HG02973 (cell line): Measurements from ENCODE around the gene SLC17A7.
A peak's percentile ranks its signal among the peaks of the same experiment; 100 is the strongest.
"Not testable (repeated sequence)": the region's sequence is repeated elsewhere in the genome, so short reads cannot be mapped to it uniquely, and the experiment has no call there.

Source experiments
- ATAC-seq: cut with Tn5 transposase; IDR thresholded peaks from one replicate; pipeline ENCODE4 v1.9.1; 2021; ENCODE audit warnings: moderate library complexity; ENCODE audit not compliant: unreplicated experiment

The SLC17A7 gene

GRCh38 chr19:49441210-49441959, at the start of gene SLC17A7:
SLC17A7 (minus strand) TSS chr19:49441527; CDS start chr19:49441379, 148 bp downstream.
- no peak for ATAC-seq

GRCh38 chr19:49490287-49491029, 49.1 kb upstream of the SLC17A7 start:
- ATAC-seq = no peak

- ATAC-seq = no peak
These were observed 48.4 kb upstream of the SLC17A7 start for GRCh38 chr19:49489601-49490167.

GRCh38 chr19:49488863-49489537, 47.7 kb upstream of the SLC17A7 start:
- no peak for ATAC-seq

- no peak for ATAC-seq
These were observed 46.9 kb upstream of the SLC17A7 start for GRCh38 chr19:49488046-49488862.

- ATAC-seq = peak; percentile 79
These were observed 46.1 kb upstream of the SLC17A7 start, which contains the start of gene RPL13A for GRCh38 chr19:49487277-49488045. RPL13A (plus strand) TSS chr19:49487608; CDS start chr19:49487630, 22 bp downstream.

- no peak for ATAC-seq
These were observed 45.5 kb upstream of the SLC17A7 start for GRCh38 chr19:49486710-49487276.

GRCh38 chr19:49486232-49486631, 44.9 kb upstream of the SLC17A7 start:
- no peak for ATAC-seq

- no peak for ATAC-seq
These were observed 39.8 kb upstream of the SLC17A7 start for GRCh38 chr19:49481020-49481683.

GRCh38 chr19:49479975-49480628, 38.8 kb upstream of the SLC17A7 start:
- ATAC-seq = no peak

- no peak for ATAC-seq
These were observed 34.9 kb upstream of the SLC17A7 start for GRCh38 chr19:49475995-49476880.

GRCh38 chr19:49475191-49475917, 34.0 kb upstream of the SLC17A7 start:
- ATAC-seq = no peak

GRCh38 chr19:49474542-49474924, 33.2 kb upstream of the SLC17A7 start:
- no peak for ATAC-seq

- ATAC-seq = peak; percentile 44
These were observed 32.7 kb upstream of the SLC17A7 start, which contains the start of gene FLT3LG for GRCh38 chr19:49473868-49474541. FLT3LG (plus strand) TSS chr19:49474215; CDS start chr19:49474640, 425 bp downstream.

- ATAC-seq = not testable (repeated sequence)
These were observed 32.2 kb upstream of the SLC17A7 start for GRCh38 chr19:49473501-49473867.

GRCh38 chr19:49472936-49473335, 31.6 kb upstream of the SLC17A7 start:
- no peak for ATAC-seq
